Neural progenitor cell (in vitro differentiated cells): Measurements from ENCODE around the gene ALDH5A1.

ENCODE experiments used
- EZH2 ChIP-seq: fragments of 200-600 bp; sonication (generic); IDR thresholded peaks from 2 replicates; pipeline ENCODE4 v1.6.1; 2017; ENCODE audit warnings: antibody characterized with exemption, mild to moderate bottlenecking, moderate library complexity
- EZH2phosphoT487 ChIP-seq: fragments of 200-600 bp; sonication (generic); IDR thresholded peaks from 2 replicates; pipeline ENCODE4 v1.6.1; 2017; ENCODE audit warnings: antibody characterized with exemption
- TF ChIP-seq, protein P1 (sequence below): fragments of 200-600 bp; sonication (generic); IDR thresholded peaks from 2 replicates; pipeline ENCODE4 v1.5.1; 2017; ENCODE audit warnings: antibody characterized with exemption, mild to moderate bottlenecking

DNA sequence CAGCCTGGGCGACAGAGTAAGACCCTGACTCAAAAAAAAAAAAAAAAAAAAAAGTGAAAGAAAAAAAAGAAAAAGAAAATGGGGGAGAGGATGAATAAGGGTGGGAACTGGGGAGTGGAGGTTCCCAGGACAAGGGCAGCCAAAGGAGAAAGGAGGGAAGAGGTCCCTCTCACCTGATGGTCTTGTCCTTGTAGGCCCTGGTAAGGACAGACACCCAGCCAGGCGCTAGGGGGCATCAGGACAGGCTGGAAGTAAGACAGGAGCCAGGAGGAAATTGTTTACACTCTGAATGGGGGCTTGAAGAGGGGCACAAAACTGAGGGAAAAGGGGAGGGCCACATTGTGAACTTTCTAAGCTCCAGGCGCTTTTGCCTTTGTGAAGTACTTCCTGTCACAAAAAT lies 2.3 kb upstream of the ALDH5A1 start:
- TF ChIP-seq, protein P1, sequence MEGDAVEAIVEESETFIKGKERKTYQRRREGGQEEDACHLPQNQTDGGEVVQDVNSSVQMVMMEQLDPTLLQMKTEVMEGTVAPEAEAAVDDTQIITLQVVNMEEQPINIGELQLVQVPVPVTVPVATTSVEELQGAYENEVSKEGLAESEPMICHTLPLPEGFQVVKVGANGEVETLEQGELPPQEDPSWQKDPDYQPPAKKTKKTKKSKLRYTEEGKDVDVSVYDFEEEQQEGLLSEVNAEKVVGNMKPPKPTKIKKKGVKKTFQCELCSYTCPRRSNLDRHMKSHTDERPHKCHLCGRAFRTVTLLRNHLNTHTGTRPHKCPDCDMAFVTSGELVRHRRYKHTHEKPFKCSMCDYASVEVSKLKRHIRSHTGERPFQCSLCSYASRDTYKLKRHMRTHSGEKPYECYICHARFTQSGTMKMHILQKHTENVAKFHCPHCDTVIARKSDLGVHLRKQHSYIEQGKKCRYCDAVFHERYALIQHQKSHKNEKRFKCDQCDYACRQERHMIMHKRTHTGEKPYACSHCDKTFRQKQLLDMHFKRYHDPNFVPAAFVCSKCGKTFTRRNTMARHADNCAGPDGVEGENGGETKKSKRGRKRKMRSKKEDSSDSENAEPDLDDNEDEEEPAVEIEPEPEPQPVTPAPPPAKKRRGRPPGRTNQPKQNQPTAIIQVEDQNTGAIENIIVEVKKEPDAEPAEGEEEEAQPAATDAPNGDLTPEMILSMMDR = peak; percentile 53
- TF ChIP-seq EZH2 = no peak
- no peak for TF ChIP-seq EZH2phosphoT487
